Measurements from ENCODE around the gene TOM1. TPM values are rescaled to one million over a fixed set of nuclear protein-coding genes. Genes with fewer than 3 reads are reported as not detected.
A peak's percentile ranks its signal among the peaks of the same experiment; 100 is the strongest.

The TOM1 gene
- total RNA-seq, 1 experiment from 2014 or later, result 22.3 TPM

DNA sequence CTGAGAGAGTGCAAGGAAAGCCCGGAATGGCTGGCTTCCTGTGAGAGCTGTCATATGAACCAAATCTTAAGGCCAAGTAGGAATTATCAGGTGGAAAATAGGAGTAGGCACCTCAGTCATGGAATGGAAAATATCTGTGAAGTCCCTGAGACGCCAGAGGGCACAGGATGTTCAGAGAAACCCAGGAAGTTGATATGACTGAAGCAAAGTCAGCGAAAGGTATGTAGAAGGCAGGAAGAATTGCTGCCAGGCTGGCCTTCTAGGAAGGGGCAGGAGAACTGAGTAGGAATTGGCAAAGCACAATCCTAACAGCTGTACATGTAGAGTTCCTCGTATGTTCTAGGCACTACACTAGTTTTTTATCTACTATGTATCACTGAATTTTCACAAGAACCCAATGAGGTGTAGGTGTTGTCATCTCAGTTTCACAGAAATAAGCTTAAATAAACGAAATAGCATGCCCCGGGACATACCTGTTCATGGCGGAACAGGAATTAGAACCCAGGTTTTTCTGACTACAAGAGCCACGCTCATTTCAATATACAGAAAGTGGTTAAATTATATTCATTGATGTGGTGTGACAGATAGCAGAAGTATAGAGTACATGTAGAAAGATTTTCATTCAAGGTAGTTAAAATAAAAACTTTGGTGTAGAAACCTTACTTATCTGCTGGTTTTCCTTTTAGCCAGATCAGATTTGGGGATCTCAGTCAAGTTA lies 25.4 kb upstream of the TOM1 start:
- Histone ChIP-seq H2BK15ac (ENCODE audit: low read depth, low read length) (no peak overlapping the region), H3K18ac (ENCODE audit: insufficient read length, low read depth, low read length) (no peak overlapping the region), H4K5ac (ENCODE audit: insufficient read length, low read depth, low read length) (no peak overlapping the region), H3K27me3 (ENCODE audit: insufficient read depth, low read length) (no peaks in the 10 kb centered on the region), H4K20me1 (ENCODE audit: control insufficient read depth, insufficient read depth, insufficient read length) (no peaks in the 10 kb centered on the region), H3K9me3 (ENCODE audit: control insufficient read depth, low read depth, low read length) (no peaks in the 10 kb centered on the region), H3K14ac (ENCODE audit: insufficient read depth, low read length) (no peak overlapping the region), H2BK20ac (ENCODE audit: low read depth, low read length, poor library complexity, severe bottlenecking) (no peak overlapping the region), H3K23ac (ENCODE audit: insufficient read length, low read depth, low read length) (no peak overlapping the region), H3K79me2 (ENCODE audit: insufficient read depth, low read length) (peaks cover 2% of the 10 kb centered on the region; the same call in 1 of the 2 replicates), H2AK5ac (ENCODE audit: insufficient read length, low read length) (no peak overlapping the region), H4K8ac (replicated peaks; ENCODE audit: insufficient read length, low read depth, low read length) (no peak overlapping the region), H3K27ac (ENCODE audit: insufficient read length, low read depth, low read length) (no peak overlapping the region), H2AFZ (ENCODE audit: low read length) (no peak overlapping the region), H2BK12ac (ENCODE audit: insufficient read length, low read depth, low read length) (no peak overlapping the region), H3K4me1 (ENCODE audit: insufficient read depth, low read length) (no peaks in the 10 kb centered on the region), H3K9ac (ENCODE audit: extremely low read depth, insufficient read length, low read length) (no peak overlapping the region), H3K4me2 (ENCODE audit: insufficient read depth, insufficient read length, low read length) (no peak overlapping the region), H3T11ph (ENCODE audit: low read length) (no peak overlapping the region), H2BK5ac (ENCODE audit: insufficient read length, low read length) (no peak overlapping the region), H4K91ac (ENCODE audit: insufficient read length, low read depth, low read length) (no peak overlapping the region), H3K23me2 (ENCODE audit: insufficient read length, low read depth, low read length, poor library complexity, severe bottlenecking) (no peaks in the 10 kb centered on the region), H3K79me1 (ENCODE audit: insufficient read depth, low read depth, low read length, poor library complexity, severe bottlenecking) (no peaks in the 10 kb centered on the region), H3K4ac (ENCODE audit: low read depth, low read length) (no peak overlapping the region), H3K56ac (ENCODE audit: insufficient read length, low read depth, low read length) (no peak overlapping the region), H2BK120ac (ENCODE audit: low read depth, low read length, poor library complexity, severe bottlenecking) (no peak overlapping the region)
- Mint-ChIP-seq H3K9me3 (peaks cover 0 to 1% of the 10 kb centered on the region in 2 experiments; a peak in 1 of 5 replicates), H3K4me1 (0 out of 4 replicates have a peak, but pooled peaks cover 0 to under 1% of the 10 kb centered on the region in 2 experiments), H3K27ac (0 out of 7 replicates have a peak overlapping the region, but pooled peaks of 2 of the 3 experiments have one; percentile 34 to 37), H3K4me3 (no peak overlapping the region), H3K36me3 (ENCODE audit: insufficient read depth in 1 of 3, low read depth in 3 of 3) (peaks cover 22 to 72% (median 61%) of the 10 kb centered on the region in 3 experiments; a peak in 6 of 7 replicates), H3K27me3 (ENCODE audit: low read depth) (no peaks in the 10 kb centered on the region)
- no peak for DNase-seq
- no CpG with 5 or more reads among the region's 8 CpGs for WGBS (ENCODE audit: extremely low coverage, insufficient read length, low lambda C conversion rate)
- no peak for TF ChIP-seq CTCF (conservative IDR thresholded peaks at IDR 0.05)
